CD8-positive, alpha-beta memory T cell (primary cell): ENCODE measurements around the gene SSNA1. TPM values are rescaled to one million over a fixed set of nuclear protein-coding genes. Genes with fewer than 3 reads are reported as not detected.

Source experiments
- CTCF ChIA-PET: fragments of 350-600 bp; sonication (Branson Sonifier 250); formaldehyde crosslinking; loops from one replicate; lab custom pipeline; 2021; ENCODE audit warnings: antibody characterized with exemption; lab: Charles Lee
- POLR2A ChIA-PET: fragments of 350-600 bp; sonication (Branson Sonifier 250); formaldehyde crosslinking; loops from one replicate; lab custom pipeline; 2021; ENCODE audit warnings: antibody characterized with exemption; lab: Charles Lee
- DNase-seq, 5 donors: peaks; one replicate each; pipeline versions ENCODE4 v3.0.0 to v3.0.0-alpha.2; 2020 to 2022; ENCODE audit warnings: mixed read lengths in 1 of 5
- H3K27ac ChIP-seq: one replicate; pipeline ENCODE4 v1.7.0; 2013; ENCODE audit warnings: low read depth, mild to moderate bottlenecking, low read length, moderate library complexity
- H3K27me3 ChIP-seq: 2 replicates; pipeline ENCODE4 v1.7.0; 2013; ENCODE audit warnings: low read length, mild to moderate bottlenecking; ENCODE audit not compliant: insufficient read depth, poor library complexity, severe bottlenecking
- H3K36me3 ChIP-seq: 2 replicates; pipeline ENCODE4 v1.7.0; 2013; ENCODE audit warnings: mild to moderate bottlenecking, low read length, moderate library complexity; ENCODE audit not compliant: insufficient read depth
- H3K4me1 ChIP-seq: 2 replicates; pipeline ENCODE4 v1.7.0; 2013; ENCODE audit warnings: mild to moderate bottlenecking, low read length, moderate library complexity; ENCODE audit not compliant: insufficient read depth
- H3K4me3 ChIP-seq: 2 replicates; pipeline ENCODE4 v1.7.0; 2013; ENCODE audit warnings: mild to moderate bottlenecking, low read length
- H3K9me3 ChIP-seq: 2 replicates; pipeline ENCODE4 v1.7.0; 2013; ENCODE audit warnings: mild to moderate bottlenecking, low read length
- H3K27ac Mint-ChIP-seq, 8 donors: one replicate each; pipeline ENCODE4 v1.8.0; 2020 to 2021; ENCODE audit warnings: mixed read lengths in 8 of 8, mild to moderate bottlenecking in 6 of 8, inconsistent platforms in 3 of 8, moderate library complexity in 3 of 8
- H3K27me3 Mint-ChIP-seq, 2 donors: one replicate each; pipeline ENCODE4 v1.8.0; 2020 to 2021; ENCODE audit warnings: mixed read lengths in 2 of 2, mild to moderate bottlenecking in 1 of 2, moderate library complexity in 1 of 2
- H3K36me3 Mint-ChIP-seq, 3 donors: one replicate each; pipeline ENCODE4 v1.8.0; 2020 to 2021; ENCODE audit warnings: mixed read lengths in 3 of 3, inconsistent platforms in 1 of 3, mild to moderate bottlenecking in 1 of 3
- H3K4me1 Mint-ChIP-seq, 3 donors: one replicate each; pipeline ENCODE4 v1.8.0; 2020 to 2021; ENCODE audit warnings: mixed read lengths in 3 of 3, inconsistent platforms in 1 of 3, mild to moderate bottlenecking in 1 of 3
- H3K4me3 Mint-ChIP-seq, 7 donors: one replicate each; pipeline ENCODE4 v1.8.0; 2020 to 2021; ENCODE audit warnings: mixed read lengths in 7 of 7, mild to moderate bottlenecking in 6 of 7, moderate library complexity in 4 of 7, inconsistent platforms in 2 of 7
- H3K9me3 Mint-ChIP-seq, 5 donors: one replicate each; pipeline ENCODE4 v1.8.0; 2020 to 2022; ENCODE audit warnings: mixed read lengths in 5 of 5, mild to moderate bottlenecking in 3 of 5, moderate library complexity in 2 of 5, inconsistent platforms in 1 of 5
- polyA plus RNA-seq: library from polyadenylated mRNA; unstranded; fragments of 300-500 nt; fragmentation: Illumina TruSeq; gene quantifications from one replicate; pipeline ENCODE4 v1.2.3, GENCODE V29; 2021
- total RNA-seq, 2 experiments: library from RNA; stranded (reverse); gene quantifications; one replicate each; pipeline ENCODE4 v1.2.3, GENCODE V29; 2021

Gene SSNA1
- total and polyA plus RNA-seq, 3 experiments from 2014 or later: 114 to 138 (median 118) TPM

DNA sequence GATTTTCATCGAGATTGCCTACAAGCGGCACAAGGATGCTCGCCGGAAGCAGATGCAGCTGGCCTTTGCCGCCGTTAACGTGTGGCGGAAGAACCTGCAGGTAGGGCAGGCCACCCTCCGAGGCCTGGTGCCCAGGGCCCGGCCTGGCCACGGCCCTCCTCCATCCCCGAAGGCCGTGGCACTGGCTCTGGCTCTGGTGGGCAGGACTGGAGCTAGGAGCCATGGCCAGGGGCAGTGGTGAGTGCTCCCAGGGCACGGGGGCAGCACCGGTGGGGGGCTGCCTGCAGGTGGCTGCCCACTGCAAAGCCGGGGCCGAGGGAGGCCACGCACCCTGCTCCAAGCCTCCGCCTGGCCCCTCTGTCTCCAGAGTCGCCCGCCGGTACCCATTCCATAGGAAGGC, 24.7 kb upstream of the SSNA1 start:
- Mint-ChIP-seq H3K27ac (peak overlapping the region in 1 of 8 donors; percentile 50), H3K4me1 (peaks cover 0 to 16% (median 6%) of the 10 kb centered on the region in 3 donors), H3K36me3 (no peaks in the 10 kb centered on the region), H3K27me3 (peaks cover 29 to 36% of the 10 kb centered on the region in 2 donors), H3K9me3 (peaks cover 0 to 2% (median 0%) of the 10 kb centered on the region in 5 donors), H3K4me3 (no peak overlapping the region)
- no peaks in the 10 kb centered on the region for H3K9me3 ChIP-seq
- no peak overlapping the region for H3K27ac ChIP-seq
- H3K4me1 ChIP-seq: peaks cover 1% of the 10 kb centered on the region
- CTCF ChIA-PET: interaction anchor here (1.1 kb wide), 1 partner anchor 11 kb away, joined by 3 read pairs; no protein-coding TSS in a partner anchor
- no peak overlapping the region for H3K4me3 ChIP-seq
- POLR2A ChIA-PET: no interaction called here
- DNase-seq: no peak
- H3K36me3 ChIP-seq: no peaks in the 10 kb centered on the region
- peaks cover 25% of the 10 kb centered on the region for H3K27me3 ChIP-seq

DNA sequence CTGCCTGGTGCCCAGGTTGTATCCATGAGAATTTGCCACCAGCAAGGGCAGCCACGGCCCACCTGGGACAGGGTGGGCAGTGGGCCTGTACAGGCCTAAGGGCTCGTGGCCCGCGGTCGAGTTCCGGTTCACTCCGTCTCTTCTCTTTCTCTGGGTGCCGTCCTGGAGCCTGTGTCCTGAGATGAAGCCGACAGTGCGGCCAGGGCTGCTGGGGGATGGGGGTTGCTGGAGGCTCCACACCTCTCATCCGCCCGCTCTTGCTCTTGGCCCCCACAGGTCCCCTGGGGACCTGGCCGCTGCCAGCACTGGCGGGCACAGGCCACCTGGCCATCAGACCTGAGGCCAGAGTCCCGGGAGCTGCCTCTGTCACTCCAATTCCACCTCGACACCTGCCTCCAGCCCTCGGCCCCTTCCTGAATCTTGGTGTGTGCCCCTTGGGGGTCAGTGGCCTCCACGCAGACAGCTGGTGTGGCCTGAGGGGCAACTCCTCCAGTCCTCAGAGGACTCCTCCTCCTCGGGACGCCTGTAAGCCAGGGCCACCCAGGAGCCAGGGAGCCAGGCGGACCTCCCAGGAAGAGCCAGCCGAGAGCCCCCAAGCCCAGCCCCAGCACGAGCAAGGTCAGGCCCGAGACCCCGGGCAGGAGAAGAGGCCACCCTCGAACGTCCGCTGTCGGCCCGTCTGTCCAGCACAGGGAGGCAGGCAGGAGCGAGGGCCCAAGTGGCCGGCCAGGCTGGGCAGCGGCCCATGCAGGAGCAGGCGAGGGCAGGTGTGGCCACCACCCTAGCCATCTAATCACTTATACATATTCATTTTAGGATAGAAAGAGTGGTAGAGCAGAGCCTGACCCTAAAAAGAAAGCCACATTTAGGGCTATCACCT, 23.9 kb upstream of the SSNA1 start:
- H3K4me1 Mint-ChIP-seq: peaks cover 0 to 12% (median 0%) of the 10 kb centered on the region in 3 donors
- peaks cover 23% of the 10 kb centered on the region for H3K27me3 ChIP-seq
- POLR2A ChIA-PET: no interaction called here
- H3K9me3 ChIP-seq: no peaks in the 10 kb centered on the region
- peaks cover 0 to 1% (median 0%) of the 10 kb centered on the region in 5 donors for H3K9me3 Mint-ChIP-seq
- H3K36me3 Mint-ChIP-seq: no peaks in the 10 kb centered on the region
- H3K4me3 Mint-ChIP-seq: no peak overlapping the region
- CTCF ChIA-PET: no interaction called here
- no peak overlapping the region for H3K27ac Mint-ChIP-seq
- H3K36me3 ChIP-seq: no peaks in the 10 kb centered on the region
- no peaks in the 10 kb centered on the region for H3K4me1 ChIP-seq
- DNase-seq: no peak
- no peak overlapping the region for H3K27ac ChIP-seq
- H3K4me3 ChIP-seq: no peak overlapping the region
- peaks cover 24 to 29% of the 10 kb centered on the region in 2 donors for H3K27me3 Mint-ChIP-seq

DNA sequence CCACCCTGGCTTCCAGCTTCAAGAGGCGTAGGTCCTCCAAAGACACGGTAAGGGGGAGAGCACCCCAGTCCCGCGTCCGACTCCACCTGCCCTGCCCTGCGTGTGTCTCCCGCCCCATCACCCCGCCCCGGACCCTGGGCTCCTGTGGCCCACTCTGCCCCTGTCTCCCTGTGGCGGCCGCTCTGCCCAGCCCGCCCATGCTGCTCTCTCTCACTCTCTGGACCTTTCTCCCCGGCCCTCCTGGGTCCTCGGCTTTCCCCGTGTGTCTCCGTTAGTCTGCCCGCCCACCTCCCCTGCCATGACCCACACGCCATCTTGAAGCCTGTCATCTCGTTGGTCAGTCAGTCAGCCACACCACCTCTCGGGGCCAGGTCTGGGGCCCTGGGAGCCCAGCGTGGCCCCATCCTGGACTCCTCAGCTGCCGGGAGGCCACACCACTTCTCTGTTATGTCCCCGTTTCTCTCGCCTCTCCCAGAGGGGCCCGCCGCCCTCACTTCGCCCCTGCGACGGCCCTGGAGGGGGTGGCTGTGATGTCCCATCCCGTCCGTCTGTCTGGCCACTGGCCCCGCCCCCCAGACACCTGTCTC, 23.1 kb upstream of the SSNA1 start:
- Mint-ChIP-seq H3K4me3 (no peak overlapping the region), H3K27ac (no peak overlapping the region), H3K4me1 (peaks cover 0 to 10% (median 0%) of the 10 kb centered on the region in 3 donors), H3K36me3 (no peaks in the 10 kb centered on the region), H3K9me3 (peaks cover 0 to 1% (median 0%) of the 10 kb centered on the region in 5 donors), H3K27me3 (peaks cover 22 to 26% of the 10 kb centered on the region in 2 donors)
- ChIA-PET POLR2A (no interaction called here), CTCF (no interaction called here)
- Histone ChIP-seq H3K4me3 (no peak overlapping the region), H3K4me1 (no peaks in the 10 kb centered on the region), H3K36me3 (no peaks in the 10 kb centered on the region), H3K27ac (no peak overlapping the region), H3K27me3 (peaks cover 28% of the 10 kb centered on the region), H3K9me3 (no peaks in the 10 kb centered on the region)
- DNase-seq: no peak

DNA sequence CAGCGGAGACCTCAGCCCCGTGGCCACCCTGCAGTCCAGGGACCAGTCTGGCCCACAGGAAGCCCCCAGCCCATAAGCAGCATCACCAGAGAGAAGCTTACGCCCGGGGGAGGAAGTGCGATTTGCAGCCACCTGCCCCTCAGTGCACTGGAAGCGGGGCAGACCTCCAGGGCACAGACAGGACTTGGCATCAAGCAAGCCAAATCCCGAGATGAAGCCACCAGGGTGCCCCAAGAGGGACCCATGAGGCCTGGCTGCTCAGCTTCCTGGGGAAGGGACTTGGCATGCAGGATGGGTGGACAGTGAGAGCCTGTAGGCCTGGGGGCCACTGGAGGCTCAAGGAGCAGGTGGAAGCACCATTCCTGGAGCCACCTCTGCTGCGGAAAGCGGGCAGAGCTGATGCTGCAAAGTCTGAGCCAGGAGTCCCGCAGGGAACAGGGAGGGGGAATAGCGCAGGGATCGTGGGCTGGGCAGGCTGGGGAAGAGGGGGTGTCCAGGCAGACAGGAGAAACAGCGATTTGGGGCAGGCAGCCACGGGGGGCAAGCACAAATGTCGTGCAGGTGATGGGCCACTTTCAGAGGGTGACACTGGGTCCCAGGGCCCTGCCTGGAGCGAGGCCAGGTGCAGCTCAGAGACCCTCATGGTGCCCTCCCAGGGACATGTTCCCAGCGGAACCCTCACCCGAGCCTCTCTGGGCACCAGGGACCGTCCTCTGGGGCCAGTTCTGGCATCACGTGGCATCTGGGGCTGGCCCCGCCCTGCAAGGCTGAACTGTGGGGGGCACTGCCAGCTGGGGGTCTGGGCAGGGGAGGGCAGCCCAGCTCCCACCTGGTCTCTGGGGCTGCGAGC, 21.9 kb upstream of the SSNA1 start:
- H3K4me1 ChIP-seq: no peaks in the 10 kb centered on the region
- ChIA-PET CTCF (interaction anchor here (0.7 kb wide), 1 partner anchor 70 kb away, joined by 4 read pairs; no protein-coding TSS in a partner anchor), POLR2A (no interaction called here)
- H3K27ac Mint-ChIP-seq: no peak overlapping the region
- H3K36me3 ChIP-seq: no peaks in the 10 kb centered on the region
- H3K4me3 Mint-ChIP-seq: peak overlapping the region in 2 of 7 donors; percentile 12 to 43
- H3K27me3 Mint-ChIP-seq: peaks cover 19 to 28% of the 10 kb centered on the region in 2 donors
- peaks cover 32% of the 10 kb centered on the region for H3K27me3 ChIP-seq
- H3K9me3 ChIP-seq: no peaks in the 10 kb centered on the region
- no peak overlapping the region for H3K27ac ChIP-seq
- no peak for DNase-seq
- peaks cover 0 to 1% (median 0%) of the 10 kb centered on the region in 5 donors for H3K9me3 Mint-ChIP-seq
- H3K4me3 ChIP-seq: no peak overlapping the region
- H3K36me3 Mint-ChIP-seq: no peaks in the 10 kb centered on the region
- H3K4me1 Mint-ChIP-seq: peaks cover 0 to 10% (median 0%) of the 10 kb centered on the region in 3 donors

DNA sequence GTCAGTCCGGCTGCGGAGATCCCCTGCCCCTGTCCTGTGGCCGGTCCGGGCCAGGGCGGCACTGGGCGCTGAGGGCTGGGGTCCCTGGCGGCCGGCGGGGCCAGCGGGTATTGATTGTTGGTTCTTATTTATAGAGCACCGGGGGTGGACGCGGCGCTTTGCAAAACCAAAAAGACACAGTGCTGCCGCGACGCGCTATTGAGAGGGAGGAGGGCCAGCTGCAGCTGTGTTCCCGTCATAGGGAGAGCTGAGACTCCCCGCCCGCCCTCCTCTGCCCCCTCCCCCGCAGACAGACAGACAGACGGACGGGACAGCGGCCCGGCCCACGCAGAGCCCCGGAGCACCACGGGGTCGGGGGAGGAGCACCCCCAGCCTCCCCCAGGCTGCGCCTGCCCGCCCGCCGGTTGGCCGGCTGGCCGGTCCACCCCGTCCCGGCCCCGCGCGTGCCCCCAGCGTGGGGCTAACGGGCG, 21.2 kb upstream of the SSNA1 start:
- H3K27ac Mint-ChIP-seq: no peak overlapping the region
- H3K4me3 Mint-ChIP-seq: no peak overlapping the region
- Histone ChIP-seq H3K27ac (no peak overlapping the region), H3K36me3 (no peaks in the 10 kb centered on the region), H3K27me3 (peaks cover 32% of the 10 kb centered on the region), H3K4me3 (no peak overlapping the region), H3K4me1 (no peaks in the 10 kb centered on the region), H3K9me3 (no peaks in the 10 kb centered on the region)
- H3K9me3 Mint-ChIP-seq: peaks cover 0 to 1% (median 0%) of the 10 kb centered on the region in 5 donors
- peaks cover 17 to 28% of the 10 kb centered on the region in 2 donors for H3K27me3 Mint-ChIP-seq
- DNase-seq: no peak
- peaks cover 0 to 10% (median 0%) of the 10 kb centered on the region in 3 donors for H3K4me1 Mint-ChIP-seq
- H3K36me3 Mint-ChIP-seq: no peaks in the 10 kb centered on the region
- POLR2A ChIA-PET: no interaction called here
- CTCF ChIA-PET: interaction anchor here (1.1 kb wide), 1 partner anchor 27 kb away, joined by 3 read pairs; no protein-coding TSS in a partner anchor

DNA sequence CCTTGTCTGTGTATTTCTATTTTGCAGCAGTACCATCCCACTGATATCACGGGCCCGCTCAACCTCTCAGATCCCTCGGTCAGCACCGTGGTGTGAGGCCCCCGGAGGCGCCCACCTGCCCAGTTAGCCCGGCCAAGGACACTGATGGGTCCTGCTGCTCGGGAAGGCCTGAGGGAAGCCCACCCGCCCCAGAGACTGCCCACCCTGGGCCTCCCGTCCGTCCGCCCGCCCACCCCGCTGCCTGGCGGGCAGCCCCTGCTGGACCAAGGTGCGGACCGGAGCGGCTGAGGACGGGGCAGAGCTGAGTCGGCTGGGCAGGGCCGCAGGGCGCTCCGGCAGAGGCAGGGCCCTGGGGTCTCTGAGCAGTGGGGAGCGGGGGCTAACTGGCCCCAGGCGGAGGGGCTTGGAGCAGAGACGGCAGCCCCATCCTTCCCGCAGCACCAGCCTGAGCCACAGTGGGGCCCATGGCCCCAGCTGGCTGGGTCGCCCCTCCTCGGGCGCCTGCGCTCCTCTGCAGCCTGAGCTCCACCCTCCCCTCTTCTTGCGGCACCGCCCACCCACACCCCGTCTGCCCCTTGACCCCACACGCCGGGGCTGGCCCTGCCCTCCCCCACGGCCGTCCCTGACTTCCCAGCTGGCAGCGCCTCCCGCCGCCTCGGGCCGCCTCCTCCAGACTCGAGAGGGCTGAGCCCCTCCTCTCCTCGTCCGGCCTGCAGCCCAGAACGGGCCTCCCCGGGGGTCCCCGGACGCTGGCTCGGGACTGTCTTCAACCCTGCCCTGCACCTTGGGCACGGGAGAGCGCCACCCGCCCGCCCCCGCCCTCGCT, 20.5 kb upstream of the SSNA1 start:
- H3K4me3 Mint-ChIP-seq: peak overlapping the region in 1 of 7 donors; percentile 29
- DNase-seq: no peak
- Histone ChIP-seq H3K27me3 (peaks cover 32% of the 10 kb centered on the region), H3K36me3 (no peaks in the 10 kb centered on the region), H3K4me1 (no peaks in the 10 kb centered on the region), H3K4me3 (no peak overlapping the region), H3K9me3 (no peaks in the 10 kb centered on the region), H3K27ac (no peak overlapping the region)
- no peaks in the 10 kb centered on the region for H3K36me3 Mint-ChIP-seq
- H3K27ac Mint-ChIP-seq: no peak overlapping the region
- POLR2A ChIA-PET: interaction anchor here (0.6 kb wide), 1 partner anchor 113 kb away, joined by 3 read pairs; no protein-coding TSS in a partner anchor
- CTCF ChIA-PET: interaction anchor here (1.1 kb wide), 1 partner anchor 27 kb away, joined by 3 read pairs; no protein-coding TSS in a partner anchor
- H3K9me3 Mint-ChIP-seq: peaks cover 0 to 1% (median 0%) of the 10 kb centered on the region in 5 donors
- H3K27me3 Mint-ChIP-seq: peaks cover 15 to 28% of the 10 kb centered on the region in 2 donors
- H3K4me1 Mint-ChIP-seq: peaks cover 0 to 10% (median 0%) of the 10 kb centered on the region in 3 donors

DNA sequence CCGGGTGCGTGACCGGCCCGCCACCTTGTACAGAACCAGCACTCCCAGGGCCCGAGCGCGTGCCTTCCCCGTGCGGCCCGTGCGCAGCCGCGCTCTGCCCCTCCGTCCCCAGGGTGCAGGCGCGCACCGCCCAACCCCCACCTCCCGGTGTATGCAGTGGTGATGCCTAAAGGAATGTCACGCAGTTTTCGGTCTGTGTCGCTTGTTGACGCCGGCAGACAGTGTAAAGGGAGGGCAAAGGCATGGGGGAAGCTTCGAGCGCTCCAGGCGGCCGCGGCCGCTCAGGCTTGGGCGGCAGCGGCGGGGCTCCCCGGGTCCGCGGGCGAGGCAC, 19.9 kb upstream of the SSNA1 start:
- H3K27ac Mint-ChIP-seq: no peak overlapping the region
- Histone ChIP-seq H3K4me1 (no peaks in the 10 kb centered on the region), H3K9me3 (no peaks in the 10 kb centered on the region), H3K36me3 (no peaks in the 10 kb centered on the region), H3K4me3 (no peak overlapping the region), H3K27me3 (peaks cover 32% of the 10 kb centered on the region), H3K27ac (no peak overlapping the region)
- DNase-seq: no peak
- no peaks in the 10 kb centered on the region for H3K36me3 Mint-ChIP-seq
- POLR2A ChIA-PET: no interaction called here
- peaks cover 0 to 1% (median 0%) of the 10 kb centered on the region in 5 donors for H3K9me3 Mint-ChIP-seq
- peaks cover 17 to 25% of the 10 kb centered on the region in 2 donors for H3K27me3 Mint-ChIP-seq
- CTCF ChIA-PET: no interaction called here
- H3K4me1 Mint-ChIP-seq: peaks cover 0 to 12% (median 0%) of the 10 kb centered on the region in 3 donors
- H3K4me3 Mint-ChIP-seq: peak overlapping the region in 4 of 7 donors; percentile 24 to 78 (median 44)
